ENCODE data around the gene GDA.
"Not testable (repeated sequence)": the region's sequence is repeated elsewhere in the genome, so short reads cannot be mapped to it uniquely, and the experiment has no call there.

Gene GDA

GRCh38 chr9:72207278-72207677 lies 58.0 kb downstream of the GDA start:
- no peak for DNase-seq (ENCODE audit: low read depth)

GRCh38 chr9:72210522-72210921 lies 61.3 kb downstream of the GDA start:
- DNase-seq (ENCODE audit: low read depth), result no peak

DNA sequence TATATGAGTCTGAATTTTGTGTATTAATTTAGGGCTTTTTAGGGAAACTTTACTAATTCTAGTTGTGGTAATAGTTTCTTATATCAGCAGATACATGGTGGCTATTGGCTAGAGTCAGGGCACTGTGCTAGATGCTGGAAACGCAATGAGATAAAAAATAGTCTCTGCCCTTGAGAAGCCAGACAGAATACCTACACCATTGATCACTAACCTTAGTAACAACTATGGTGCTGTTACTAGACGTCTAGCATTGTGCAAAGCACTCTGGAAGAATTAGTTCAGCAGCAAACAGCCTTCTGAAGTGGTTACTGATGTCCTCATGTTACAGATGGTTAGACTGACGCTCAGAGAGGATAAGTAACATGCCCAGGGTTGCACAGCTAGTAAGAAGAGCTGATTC lies 61.8 kb downstream of the GDA start:
- no peak for DNase-seq (ENCODE audit: low read depth)

DNA sequence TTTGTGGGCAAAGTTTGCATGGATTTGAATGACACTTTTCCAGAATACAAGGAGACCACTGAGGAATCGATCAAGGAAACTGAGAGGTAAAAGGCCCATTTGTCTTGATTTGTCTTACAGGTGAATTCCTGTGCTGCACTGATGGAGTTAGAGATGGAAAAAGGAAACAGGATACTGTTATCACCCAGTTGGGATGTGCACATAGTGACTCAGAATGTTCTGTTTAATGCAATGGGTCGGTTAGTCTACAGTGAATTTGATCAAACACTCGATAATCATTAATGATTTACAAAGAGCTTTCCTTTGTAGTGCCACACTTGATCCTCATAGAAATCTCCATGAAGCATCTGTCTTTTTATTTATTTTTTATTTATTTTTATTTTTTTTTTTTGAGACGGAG lies 64.7 kb downstream of the GDA start:
- no peak for DNase-seq (ENCODE audit: low read depth)

- no peak for DNase-seq (ENCODE audit: low read depth)
These were observed 68.1 kb downstream of the GDA start for GRCh38 chr9:72217306-72217842.

GRCh38 chr9:72220589-72220988 lies 71.3 kb downstream of the GDA start:
- DNase-seq (ENCODE audit: low read depth), result no peak

DNA sequence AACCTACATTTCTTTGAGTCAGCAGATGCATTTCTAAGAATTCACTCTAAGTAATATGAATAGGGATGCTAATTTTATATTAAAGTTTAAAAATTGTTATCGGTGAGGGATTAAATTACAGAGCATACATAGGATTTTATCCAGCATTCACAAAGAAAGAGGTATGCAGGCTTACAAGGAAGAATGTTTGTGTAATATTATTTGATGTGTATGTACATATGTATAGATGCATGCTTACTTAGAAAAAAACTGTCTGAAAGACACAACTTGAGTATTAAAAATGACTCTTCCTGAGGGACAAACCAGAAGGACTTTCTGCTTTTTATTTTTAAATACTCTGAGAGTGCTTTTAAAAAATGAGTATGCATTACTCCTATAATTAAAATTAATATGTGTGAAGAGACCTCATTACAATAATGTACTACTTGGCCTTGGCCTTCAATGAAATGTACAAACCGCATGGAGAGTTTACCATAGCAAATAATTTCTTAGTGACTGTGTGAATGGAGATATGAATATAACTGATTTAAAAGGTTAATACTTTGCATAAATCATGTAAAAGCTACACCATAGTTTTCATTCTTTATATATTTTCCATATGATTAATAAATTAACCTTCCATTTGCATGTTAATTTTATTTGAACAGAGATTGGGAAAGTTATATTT lies 77.0 kb downstream of the GDA start:
- no peak for DNase-seq (ENCODE audit: low read depth)

- DNase-seq (ENCODE audit: low read depth), result no peak
These were observed 79.0 kb downstream of the GDA start for GRCh38 chr9:72228282-72228681.

DNA sequence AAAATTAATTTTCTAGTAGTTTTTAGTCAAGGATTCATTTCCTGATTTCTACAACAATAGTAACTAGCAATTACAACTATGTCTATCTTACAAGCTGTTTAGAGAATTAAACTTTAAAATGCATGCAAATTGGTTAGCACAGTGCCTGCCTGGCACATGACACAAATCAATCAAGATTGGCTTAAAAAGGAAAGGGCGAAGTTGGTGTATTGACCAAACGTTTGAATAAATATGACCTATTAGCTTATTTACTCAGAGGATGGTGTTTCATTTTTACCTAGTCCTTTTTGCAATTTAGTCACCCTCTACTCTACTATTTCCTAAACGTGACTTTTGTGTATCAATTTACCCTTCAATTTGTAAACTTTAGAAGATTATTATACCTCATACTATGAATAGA lies 83.5 kb downstream of the GDA start:
- no peak for DNase-seq (ENCODE audit: low read depth)

- no peak for DNase-seq (ENCODE audit: low read depth)
These were observed 98.3 kb downstream of the GDA start for GRCh38 chr9:72247549-72247948.

DNA sequence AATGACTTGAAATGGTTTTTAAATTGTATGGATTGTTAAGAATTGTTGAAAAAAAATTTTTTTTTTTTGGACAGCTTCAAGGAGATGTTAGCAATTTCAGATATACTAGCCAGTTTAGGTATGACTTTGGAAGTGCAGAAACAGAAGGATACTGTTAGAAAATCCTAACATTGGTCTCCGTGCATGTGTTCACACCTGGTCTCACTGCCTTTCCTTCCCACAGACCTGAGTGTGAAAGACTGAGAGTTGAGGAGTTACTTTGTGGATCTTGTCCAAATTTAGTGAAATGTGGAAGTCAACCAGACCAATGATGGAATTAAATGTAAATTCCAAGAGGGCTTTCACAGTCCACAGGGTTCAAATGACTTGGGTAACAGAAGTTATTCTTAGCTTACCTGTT lies 102.3 kb downstream of the GDA start:
- no peak for DNase-seq (ENCODE audit: low read depth)

GRCh38 chr9:72254901-72255545 lies 105.8 kb downstream of the GDA start:
- DNase-seq (ENCODE audit: low read depth), result no peak

DNA sequence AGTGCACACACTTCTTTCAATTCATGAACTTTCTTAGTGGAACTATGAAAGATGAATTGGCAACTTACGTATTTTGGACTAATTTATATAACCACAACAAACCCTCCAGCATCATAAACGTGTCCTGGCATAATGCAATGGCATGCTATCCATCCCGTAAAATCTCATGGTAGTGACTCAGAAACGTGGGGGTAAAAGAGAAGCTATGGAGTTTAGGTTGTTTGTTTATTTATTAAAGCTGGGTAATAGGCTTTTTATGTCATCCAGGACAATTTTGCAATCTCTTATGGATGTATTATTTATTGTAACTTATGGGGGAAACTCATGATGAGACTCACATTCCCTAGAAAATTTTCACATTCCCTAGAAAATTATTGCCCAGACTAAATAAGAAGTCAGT lies 106.3 kb downstream of the GDA start:
- no peak for DNase-seq (ENCODE audit: low read depth)

DNA sequence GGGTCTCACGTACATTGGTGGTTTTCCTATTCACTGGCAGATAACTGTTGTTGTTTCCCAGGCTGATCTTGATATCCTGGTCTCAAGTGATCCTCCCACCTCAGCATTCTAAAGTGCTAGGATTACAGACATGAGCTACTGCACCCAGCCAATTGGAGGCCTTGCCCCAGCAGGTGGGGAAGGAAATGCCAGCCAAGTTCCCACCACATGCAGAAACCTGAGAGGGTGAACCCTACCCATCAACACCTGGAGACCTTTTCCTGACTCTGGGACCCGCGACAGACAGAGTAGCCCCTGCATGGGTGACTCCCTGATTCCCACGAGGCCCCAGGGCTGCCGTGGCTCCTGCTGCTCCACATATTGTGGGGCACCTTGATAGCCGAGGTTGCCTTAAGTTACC lies 107.7 kb downstream of the GDA start:
- no peak for DNase-seq (ENCODE audit: low read depth)

DNA sequence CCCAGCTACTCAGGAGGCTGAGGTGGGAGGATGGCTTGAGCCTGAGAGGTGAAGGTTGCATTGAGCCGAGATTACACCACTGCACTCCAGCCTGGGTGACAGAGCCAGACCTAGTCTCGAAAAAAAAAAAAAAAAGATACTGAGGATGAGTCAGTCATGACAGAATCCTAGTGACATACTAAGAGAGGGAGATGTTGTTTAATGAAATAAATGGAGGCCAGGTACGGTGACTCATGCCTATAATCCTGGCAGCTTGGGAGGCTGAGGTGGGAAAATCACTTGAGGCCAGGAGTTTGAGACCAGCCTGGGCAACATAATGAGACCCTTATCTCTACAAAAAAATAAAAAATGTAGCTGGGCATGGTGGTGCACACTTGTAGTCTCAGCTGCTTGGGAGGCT lies 108.6 kb downstream of the GDA start:
- DNase-seq (ENCODE audit: low read depth), result no peak

DNA sequence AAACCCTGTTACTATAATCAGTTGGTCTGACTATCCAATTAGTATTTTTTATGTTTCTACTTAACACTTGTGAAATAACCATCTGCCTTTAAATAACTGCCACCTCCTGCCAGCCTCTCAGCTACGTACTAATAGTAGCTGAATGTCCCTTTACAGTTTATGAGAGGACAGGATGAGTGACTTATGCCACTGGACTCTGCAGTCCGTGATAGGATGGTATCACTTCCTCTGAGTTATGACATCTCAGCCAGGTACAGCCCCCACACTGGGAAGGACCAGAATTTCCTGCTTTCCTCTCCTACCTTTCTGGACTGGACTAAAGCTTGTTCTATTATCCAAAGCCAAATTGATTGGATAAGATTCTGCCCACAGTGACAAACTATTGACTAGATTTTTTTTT lies 112.8 kb downstream of the GDA start:
- no peak for DNase-seq (ENCODE audit: low read depth)

- DNase-seq (ENCODE audit: low read depth), result no peak
These were observed 114.3 kb downstream of the GDA start for GRCh38 chr9:72263572-72263971.

GRCh38 chr9:72268961-72269360 lies 119.7 kb downstream of the GDA start:
- DNase-seq (ENCODE audit: low read depth), result no peak

- not testable (repeated sequence) for DNase-seq (ENCODE audit: low read depth)
These were observed 121.1 kb downstream of the GDA start for GRCh38 chr9:72270359-72270758.

DNA sequence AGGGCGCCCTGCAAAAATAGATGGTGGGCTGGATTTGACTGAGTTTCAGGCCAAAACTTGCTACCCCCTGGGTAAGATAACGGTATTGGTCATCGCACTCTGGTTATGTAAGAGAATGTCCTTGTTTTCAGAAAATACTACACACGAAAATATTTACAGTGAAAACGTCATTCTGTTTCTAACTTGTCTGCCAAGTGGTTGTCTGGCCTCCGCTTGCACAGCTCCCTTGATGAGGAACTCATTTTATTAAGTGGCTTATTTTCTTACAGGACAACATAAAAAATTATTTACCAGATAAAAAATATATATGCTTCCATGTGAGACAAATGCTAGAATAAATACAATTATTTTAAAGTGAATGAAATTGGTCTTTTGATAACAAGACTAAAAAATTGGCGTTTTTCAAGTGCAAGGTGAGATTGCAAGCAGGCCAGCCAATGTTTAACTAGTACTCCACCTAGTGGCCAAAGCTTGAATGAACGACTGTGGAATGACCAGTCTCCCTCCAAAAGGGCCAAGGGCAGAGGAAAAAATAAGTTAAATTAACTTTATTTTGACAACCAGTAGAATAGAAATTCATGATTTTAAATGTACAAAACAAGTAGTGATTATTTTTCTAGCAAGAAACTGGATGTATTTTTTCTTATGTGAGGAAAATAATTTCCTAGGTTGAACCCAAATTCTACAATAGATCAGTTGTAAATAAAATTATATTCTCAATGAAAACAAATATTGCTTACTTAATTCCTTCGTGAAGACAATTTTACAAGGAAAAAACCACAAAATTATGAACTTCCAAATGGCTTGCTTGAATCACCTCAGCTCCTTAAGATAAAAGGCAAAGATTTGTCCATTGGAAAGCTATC lies 122.6 kb downstream of the GDA start:
- peak; percentile 24 for DNase-seq (ENCODE audit: low read depth)

- DNase-seq (ENCODE audit: low read depth), result no peak
These were observed 125.2 kb downstream of the GDA start for GRCh38 chr9:72274441-72274840.

GRCh38 chr9:72274916-72275315 lies 125.7 kb downstream of the GDA start:
- DNase-seq (ENCODE audit: low read depth), result no peak

- no peak for DNase-seq (ENCODE audit: low read depth)
These were observed 127.2 kb downstream of the GDA start for GRCh38 chr9:72276429-72276828.

Measured in T follicular helper cell (primary cell).